Testis (tissue), 2 donors: ENCODE measurements around the gene PWWP2A.

Experiments
- POLR2A ChIP-seq: fragments of 450-650 bp; IDR thresholded peaks from one replicate; pipeline ENCODE4 v1.6.1; 2017; ENCODE audit warnings: antibody characterized with exemption, mild to moderate bottlenecking, moderate library complexity
- TF ChIP-seq, protein P1 (sequence below), 3 experiments: fragments of 450-650 bp in 2 of 3; fragments of 200-600 bp in 1 of 3; sonication (generic) in 1 of 3; IDR thresholded peaks; one replicate each; pipeline ENCODE4 v1.5.1; 2016 to 2019; ENCODE audit warnings: antibody characterized with exemption in 3 of 3, mild to moderate bottlenecking in 2 of 3, moderate library complexity in 1 of 3

- TF ChIP-seq, protein P1, sequence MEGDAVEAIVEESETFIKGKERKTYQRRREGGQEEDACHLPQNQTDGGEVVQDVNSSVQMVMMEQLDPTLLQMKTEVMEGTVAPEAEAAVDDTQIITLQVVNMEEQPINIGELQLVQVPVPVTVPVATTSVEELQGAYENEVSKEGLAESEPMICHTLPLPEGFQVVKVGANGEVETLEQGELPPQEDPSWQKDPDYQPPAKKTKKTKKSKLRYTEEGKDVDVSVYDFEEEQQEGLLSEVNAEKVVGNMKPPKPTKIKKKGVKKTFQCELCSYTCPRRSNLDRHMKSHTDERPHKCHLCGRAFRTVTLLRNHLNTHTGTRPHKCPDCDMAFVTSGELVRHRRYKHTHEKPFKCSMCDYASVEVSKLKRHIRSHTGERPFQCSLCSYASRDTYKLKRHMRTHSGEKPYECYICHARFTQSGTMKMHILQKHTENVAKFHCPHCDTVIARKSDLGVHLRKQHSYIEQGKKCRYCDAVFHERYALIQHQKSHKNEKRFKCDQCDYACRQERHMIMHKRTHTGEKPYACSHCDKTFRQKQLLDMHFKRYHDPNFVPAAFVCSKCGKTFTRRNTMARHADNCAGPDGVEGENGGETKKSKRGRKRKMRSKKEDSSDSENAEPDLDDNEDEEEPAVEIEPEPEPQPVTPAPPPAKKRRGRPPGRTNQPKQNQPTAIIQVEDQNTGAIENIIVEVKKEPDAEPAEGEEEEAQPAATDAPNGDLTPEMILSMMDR (IDR thresholded peaks at IDR 0.05), result no peak
- no peak for TF ChIP-seq POLR2A
Measured at GRCh38 chr5:160158087-160158486, 38.8 kb upstream of the PWWP2A start.
